ENCODE measurements around the gene C2orf49.
A peak's percentile ranks its signal among the peaks of the same experiment; 100 is the strongest.

C2orf49 gene

DNA sequence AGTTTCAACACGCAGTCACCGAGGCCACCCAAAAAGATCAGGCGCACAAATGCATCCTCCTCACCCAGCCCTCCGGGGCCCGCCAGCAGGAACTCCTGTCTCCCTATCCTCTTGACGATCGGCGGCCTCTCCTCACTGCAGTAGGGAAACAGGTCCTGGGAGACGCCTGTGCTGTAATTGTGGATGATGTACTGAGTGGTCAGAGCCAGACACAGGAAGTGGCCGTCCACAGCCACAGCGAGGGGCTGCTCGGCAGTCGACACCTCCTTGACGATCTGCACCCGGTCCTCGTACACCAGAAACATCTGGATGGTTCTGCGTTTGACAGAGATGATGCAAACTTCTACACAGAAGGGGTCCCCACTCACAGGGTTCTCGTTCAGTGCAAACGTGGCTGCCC is 29.8 kb upstream of the C2orf49 start:
- Histone ChIP-seq H3K27ac (replicated peaks) (no peak overlapping the region), H3K4me3 (replicated peaks; ENCODE audit: insufficient read depth, low read length) (no peak overlapping the region), H3K27me3 (ENCODE audit: insufficient read depth, poor library complexity, severe bottlenecking) (no peaks in the 10 kb centered on the region)
- DNase-seq (ENCODE audit: low read depth in 1 of 2, low spot score in 1 of 2), result no peak
- TF ChIP-seq REST (IDR thresholded peaks at IDR 0.05; ENCODE audit: insufficient replicate concordance, low read depth) (no peak), POLR2AphosphoS5 (IDR thresholded peaks at IDR 0.05; ENCODE audit: low read depth) (no peak), GABPA (IDR thresholded peaks at IDR 0.05; ENCODE audit: low read depth) (no peak), SPI1 (IDR thresholded peaks at IDR 0.05; ENCODE audit: borderline replicate concordance, low read depth) (no peak)
- TF ChIP-seq, protein P1, sequence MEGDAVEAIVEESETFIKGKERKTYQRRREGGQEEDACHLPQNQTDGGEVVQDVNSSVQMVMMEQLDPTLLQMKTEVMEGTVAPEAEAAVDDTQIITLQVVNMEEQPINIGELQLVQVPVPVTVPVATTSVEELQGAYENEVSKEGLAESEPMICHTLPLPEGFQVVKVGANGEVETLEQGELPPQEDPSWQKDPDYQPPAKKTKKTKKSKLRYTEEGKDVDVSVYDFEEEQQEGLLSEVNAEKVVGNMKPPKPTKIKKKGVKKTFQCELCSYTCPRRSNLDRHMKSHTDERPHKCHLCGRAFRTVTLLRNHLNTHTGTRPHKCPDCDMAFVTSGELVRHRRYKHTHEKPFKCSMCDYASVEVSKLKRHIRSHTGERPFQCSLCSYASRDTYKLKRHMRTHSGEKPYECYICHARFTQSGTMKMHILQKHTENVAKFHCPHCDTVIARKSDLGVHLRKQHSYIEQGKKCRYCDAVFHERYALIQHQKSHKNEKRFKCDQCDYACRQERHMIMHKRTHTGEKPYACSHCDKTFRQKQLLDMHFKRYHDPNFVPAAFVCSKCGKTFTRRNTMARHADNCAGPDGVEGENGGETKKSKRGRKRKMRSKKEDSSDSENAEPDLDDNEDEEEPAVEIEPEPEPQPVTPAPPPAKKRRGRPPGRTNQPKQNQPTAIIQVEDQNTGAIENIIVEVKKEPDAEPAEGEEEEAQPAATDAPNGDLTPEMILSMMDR (IDR thresholded peaks at IDR 0.05; ENCODE audit: insufficient read depth, low read length), result no peak

DNA sequence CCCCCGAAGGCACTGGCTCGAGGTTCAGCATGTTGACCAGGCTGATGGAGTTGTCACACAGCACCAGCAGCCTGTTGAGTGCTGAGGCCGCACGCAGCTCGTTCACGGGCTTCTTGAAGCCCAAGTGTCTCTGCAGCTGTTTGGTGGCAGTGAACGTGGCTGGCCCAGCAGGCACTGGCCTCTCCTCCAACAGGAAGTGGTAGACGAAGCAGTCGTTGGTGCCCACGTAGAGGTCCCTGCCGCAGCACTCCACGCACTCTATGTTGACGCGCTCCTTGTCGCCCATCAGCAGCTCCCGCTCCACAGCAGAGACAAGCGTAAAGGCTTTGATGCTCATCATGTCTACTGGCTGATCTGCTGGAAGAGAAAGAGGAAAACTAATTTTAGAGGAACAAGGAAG is 29.4 kb upstream of the C2orf49 start:
- no peak for DNase-seq (ENCODE audit: low read depth in 1 of 2, low spot score in 1 of 2)
- Histone ChIP-seq H3K27ac (replicated peaks) (no peak overlapping the region), H3K4me3 (replicated peaks; ENCODE audit: insufficient read depth, low read length) (no peak overlapping the region), H3K27me3 (ENCODE audit: insufficient read depth, poor library complexity, severe bottlenecking) (no peaks in the 10 kb centered on the region)
- TF ChIP-seq POLR2AphosphoS5 (IDR thresholded peaks at IDR 0.05; ENCODE audit: low read depth) (no peak), SPI1 (IDR thresholded peaks at IDR 0.05; ENCODE audit: borderline replicate concordance, low read depth) (no peak)
- TF ChIP-seq, protein P1 (IDR thresholded peaks at IDR 0.05; ENCODE audit: insufficient read depth, low read length), result no peak

DNA sequence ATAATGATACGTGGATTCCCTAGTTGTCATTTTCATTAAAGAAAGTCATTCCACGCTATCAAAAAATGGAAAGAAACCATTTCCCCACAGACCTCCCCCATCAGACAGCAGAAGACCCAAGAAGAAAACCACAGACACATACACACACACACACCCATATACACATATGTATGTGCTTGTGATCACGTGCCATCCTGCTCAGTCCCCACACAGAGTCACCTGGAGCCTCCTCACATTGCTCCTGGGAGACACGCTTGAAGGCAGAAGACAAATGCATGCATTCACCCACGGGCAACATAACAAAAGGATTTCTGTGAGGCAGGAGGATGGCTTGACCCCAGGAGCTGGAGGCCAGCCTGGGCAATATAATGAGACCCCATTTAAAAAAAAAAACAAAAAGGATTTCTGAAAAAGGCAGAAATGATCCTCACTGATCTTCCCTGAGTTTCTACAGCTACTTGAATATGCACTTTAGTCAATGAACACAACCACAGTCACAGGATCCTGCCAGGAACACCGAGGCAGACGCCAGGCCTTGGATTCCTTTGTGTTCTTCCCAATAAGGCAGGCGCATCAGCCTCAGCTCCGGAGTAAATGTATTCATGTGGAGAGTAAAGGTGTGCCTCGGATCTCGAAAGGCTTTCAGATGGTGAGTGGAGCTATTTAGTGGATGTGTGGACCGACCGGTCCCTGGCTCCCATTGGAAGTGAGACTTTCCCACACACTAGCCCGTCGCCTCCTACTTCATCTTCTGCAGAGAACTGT is 28.8 kb upstream of the C2orf49 start:
- no peak for DNase-seq (ENCODE audit: low read depth in 1 of 2, low spot score in 1 of 2)

More for the DNA sequence above, 28.8 kb upstream of the C2orf49 start:
- Histone ChIP-seq H3K27me3 (ENCODE audit: insufficient read depth, poor library complexity, severe bottlenecking) (no peaks in the 10 kb centered on the region), H3K27ac (replicated peaks) (0 out of 2 replicates have a peak overlapping the region, but pooled peaks have one; percentile 28), H3K4me3 (replicated peaks; ENCODE audit: insufficient read depth, low read length) (no peak overlapping the region)
- TF ChIP-seq REST (IDR thresholded peaks at IDR 0.05; ENCODE audit: insufficient replicate concordance, low read depth), result no peak
- no peak for TF ChIP-seq GABPA (IDR thresholded peaks at IDR 0.05; ENCODE audit: low read depth)
- no peak for TF ChIP-seq SPI1 (IDR thresholded peaks at IDR 0.05; ENCODE audit: borderline replicate concordance, low read depth)
- no peak for TF ChIP-seq POLR2AphosphoS5 (IDR thresholded peaks at IDR 0.05; ENCODE audit: low read depth)
- TF ChIP-seq, protein P1 (IDR thresholded peaks at IDR 0.05; ENCODE audit: insufficient read depth, low read length), result no peak

All from HL-60 (cell line).